OCI-LY1 (cell line): Measurements from ENCODE around the gene FANK1.

Source experiments
- H2AFZ ChIP-seq: fragments of 200-600 bp; sonication (generic), shearing (Covaris generic); 2 replicates; pipeline ENCODE4 v1.6.0; 2014; ENCODE audit warnings: antibody characterized with exemption, mild to moderate bottlenecking, low read length
- H3F3A ChIP-seq: fragments of 200-600 bp; sonication (generic), shearing (Covaris generic); 2 replicates; pipeline ENCODE4 v1.6.0; 2014; ENCODE audit warnings: mild to moderate bottlenecking, antibody characterized with exemption, low read length, moderate library complexity; ENCODE audit not compliant: insufficient read depth
- H3K27ac ChIP-seq: fragments of 200-600 bp; sonication (generic); 2 replicates; pipeline ENCODE4 v1.5.1; 2014; ENCODE audit warnings: low read length, mixed run types, mild to moderate bottlenecking, low read depth; ENCODE audit not compliant: poor library complexity, severe bottlenecking
- H3K27me3 ChIP-seq: fragments of 200-600 bp; sonication (generic); 2 replicates; pipeline ENCODE4 v1.6.0; 2014; ENCODE audit warnings: antibody characterized with exemption, mild to moderate bottlenecking, low read length, moderate library complexity; ENCODE audit not compliant: insufficient read depth
- H3K36me3 ChIP-seq: fragments of 200-600 bp; sonication (generic); 2 replicates; pipeline ENCODE4 v1.6.1; 2014; ENCODE audit warnings: mild to moderate bottlenecking, antibody characterized with exemption, low read length, moderate library complexity, mixed read lengths; ENCODE audit not compliant: insufficient read depth
- H3K4me1 ChIP-seq: fragments of 200-600 bp; sonication (generic); 2 replicates; pipeline ENCODE4 v1.5.1; 2014; ENCODE audit warnings: mild to moderate bottlenecking, low read length, moderate library complexity; ENCODE audit not compliant: insufficient read depth, severe bottlenecking
- H3K4me2 ChIP-seq: fragments of 200-600 bp; sonication (generic), shearing (Covaris generic); 2 replicates; pipeline ENCODE4 v1.6.1; 2014; ENCODE audit warnings: low read length
- H3K4me3 ChIP-seq: fragments of 200-600 bp; sonication (generic); 2 replicates; pipeline ENCODE4 v1.5.1; 2014; ENCODE audit warnings: low read length, low read depth, mild to moderate bottlenecking, mixed read lengths; ENCODE audit not compliant: poor library complexity, severe bottlenecking
- H3K79me2 ChIP-seq: fragments of 200-600 bp; shearing (Covaris generic); 2 replicates; pipeline ENCODE4 v1.6.1; 2016; ENCODE audit warnings: mixed run types, low read length, mixed read lengths; ENCODE audit not compliant: insufficient read depth
- H3K9ac ChIP-seq: fragments of 200-600 bp; sonication (generic), shearing (Covaris generic); 2 replicates; pipeline ENCODE4 v1.6.1; 2014; ENCODE audit warnings: mild to moderate bottlenecking, low read length, mixed read lengths
- H3K9me2 ChIP-seq: fragments of 200-600 bp; sonication (generic), shearing (Covaris generic); 2 replicates; pipeline ENCODE4 v1.6.1; 2014; ENCODE audit warnings: low read depth, mild to moderate bottlenecking, low read length, mixed read lengths
- H3K9me3 ChIP-seq: fragments of 200-600 bp; shearing (Covaris generic); 2 replicates; pipeline ENCODE4 v1.6.1; 2014; ENCODE audit warnings: low read length, mixed read lengths
- H4K20me1 ChIP-seq: fragments of 200-600 bp; sonication (generic), shearing (Covaris generic); 2 replicates; pipeline ENCODE4 v1.6.0; 2016; ENCODE audit warnings: mild to moderate bottlenecking, low read length; ENCODE audit not compliant: insufficient read depth
- EZH2 ChIP-seq: fragments of 200-600 bp; sonication (generic), shearing (Covaris generic); IDR thresholded peaks from 2 replicates; pipeline ENCODE4 v1.8.0; 2017; ENCODE audit warnings: borderline replicate concordance, mixed run types, mild to moderate bottlenecking, antibody characterized with exemption, low read length, moderate library complexity, mixed read lengths
- TF ChIP-seq, protein P1 (sequence below): fragments of 200-600 bp; sonication (generic), shearing (Covaris generic); IDR thresholded peaks from 2 replicates; pipeline ENCODE4 v1.5.1; 2017; ENCODE audit warnings: mild to moderate bottlenecking, antibody characterized with exemption, low read length, moderate library complexity, mixed read lengths

The FANK1 gene

DNA sequence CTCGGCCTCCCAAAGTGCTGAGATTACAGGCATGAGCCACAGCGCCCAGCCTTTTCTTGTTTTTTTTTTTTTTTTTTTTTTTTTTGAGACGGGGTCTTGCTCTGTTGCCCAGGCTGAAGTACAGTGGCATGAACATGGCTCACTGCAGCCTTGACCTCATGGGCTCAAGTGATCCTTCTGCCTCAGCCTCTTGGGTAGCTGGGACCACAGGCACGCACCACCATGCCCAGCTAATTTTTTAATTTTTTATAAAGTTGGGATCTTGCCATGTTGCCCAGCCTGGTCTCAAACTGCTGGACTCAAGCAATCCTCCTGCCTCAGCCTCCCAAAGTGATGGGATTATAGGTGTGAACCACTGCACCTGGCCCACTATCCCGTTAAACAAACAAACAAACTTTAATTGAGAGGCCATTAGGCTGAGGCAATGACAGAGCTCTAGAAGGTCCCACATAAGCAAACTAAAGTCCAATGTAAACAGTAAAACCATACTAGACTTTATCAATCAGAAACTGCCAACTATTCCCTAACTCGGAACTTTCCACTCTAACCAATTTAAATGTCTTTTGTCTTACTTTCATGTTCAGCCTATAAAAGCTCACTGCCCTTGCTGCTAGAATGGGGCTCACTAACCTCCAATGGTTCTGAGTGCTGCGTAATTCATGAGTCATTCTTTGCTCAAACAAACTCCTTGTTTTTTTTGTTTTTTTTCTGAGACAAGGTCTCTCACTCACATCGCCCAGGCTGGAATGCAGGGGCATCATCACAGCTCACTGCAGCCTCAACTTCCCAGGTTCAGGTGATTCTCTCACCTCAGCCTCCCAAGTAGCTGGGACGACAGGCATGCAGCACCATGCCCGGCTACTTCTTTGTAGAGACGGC, 17.2 kb upstream of the FANK1 start:
- Histone ChIP-seq H3K4me2 (no peak overlapping the region), H3K9ac (no peak overlapping the region), H3K27ac (no peak overlapping the region), H3F3A (no peaks in the 10 kb centered on the region), H3K27me3 (no peaks in the 10 kb centered on the region; the same call in 1 of the 2 replicates), H4K20me1 (no peaks in the 10 kb centered on the region), H2AFZ (no peak overlapping the region), H3K4me3 (no peak overlapping the region), H3K4me1 (no peaks in the 10 kb centered on the region), H3K36me3 (no peaks in the 10 kb centered on the region), H3K79me2 (no peaks in the 10 kb centered on the region), H3K9me3 (peaks cover 3% of the 10 kb centered on the region; the same call in 1 of the 2 replicates), H3K9me2 (no peaks in the 10 kb centered on the region; the same call in 1 of the 2 replicates)
- TF ChIP-seq, protein P1, sequence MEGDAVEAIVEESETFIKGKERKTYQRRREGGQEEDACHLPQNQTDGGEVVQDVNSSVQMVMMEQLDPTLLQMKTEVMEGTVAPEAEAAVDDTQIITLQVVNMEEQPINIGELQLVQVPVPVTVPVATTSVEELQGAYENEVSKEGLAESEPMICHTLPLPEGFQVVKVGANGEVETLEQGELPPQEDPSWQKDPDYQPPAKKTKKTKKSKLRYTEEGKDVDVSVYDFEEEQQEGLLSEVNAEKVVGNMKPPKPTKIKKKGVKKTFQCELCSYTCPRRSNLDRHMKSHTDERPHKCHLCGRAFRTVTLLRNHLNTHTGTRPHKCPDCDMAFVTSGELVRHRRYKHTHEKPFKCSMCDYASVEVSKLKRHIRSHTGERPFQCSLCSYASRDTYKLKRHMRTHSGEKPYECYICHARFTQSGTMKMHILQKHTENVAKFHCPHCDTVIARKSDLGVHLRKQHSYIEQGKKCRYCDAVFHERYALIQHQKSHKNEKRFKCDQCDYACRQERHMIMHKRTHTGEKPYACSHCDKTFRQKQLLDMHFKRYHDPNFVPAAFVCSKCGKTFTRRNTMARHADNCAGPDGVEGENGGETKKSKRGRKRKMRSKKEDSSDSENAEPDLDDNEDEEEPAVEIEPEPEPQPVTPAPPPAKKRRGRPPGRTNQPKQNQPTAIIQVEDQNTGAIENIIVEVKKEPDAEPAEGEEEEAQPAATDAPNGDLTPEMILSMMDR, result no peak

DNA sequence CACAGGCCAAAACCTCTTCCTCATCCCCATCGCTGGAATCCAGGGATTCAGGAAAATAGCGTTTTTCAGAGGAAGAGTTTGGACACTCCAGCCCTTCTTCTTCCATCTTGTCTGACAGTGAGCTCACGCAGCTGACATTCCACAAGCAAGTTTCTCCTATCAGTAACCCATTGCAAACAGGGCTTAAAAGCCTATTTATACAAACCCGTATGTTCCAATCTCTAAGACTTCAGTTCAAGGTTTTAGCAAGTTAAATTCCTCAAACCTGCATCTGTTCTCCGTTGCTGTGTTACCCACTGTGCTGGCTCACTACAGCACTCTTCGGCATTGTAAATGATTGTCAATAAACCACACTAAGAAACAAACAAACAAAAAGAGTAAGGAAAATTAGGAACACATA, 15.6 kb upstream of the FANK1 start:
- Histone ChIP-seq H3K9me2 (no peaks in the 10 kb centered on the region; the same call in 1 of the 2 replicates), H3K4me2 (no peak overlapping the region), H3K9me3 (peaks cover 3% of the 10 kb centered on the region; the same call in 1 of the 2 replicates), H3K4me1 (no peaks in the 10 kb centered on the region), H3F3A (no peaks in the 10 kb centered on the region), H3K9ac (no peak overlapping the region), H3K27me3 (no peaks in the 10 kb centered on the region; the same call in 1 of the 2 replicates), H3K79me2 (no peaks in the 10 kb centered on the region), H4K20me1 (no peaks in the 10 kb centered on the region), H2AFZ (no peak overlapping the region), H3K4me3 (no peak overlapping the region), H3K36me3 (no peaks in the 10 kb centered on the region), H3K27ac (no peak overlapping the region)
- TF ChIP-seq, protein P1, result no peak
- TF ChIP-seq EZH2, result no peak

DNA sequence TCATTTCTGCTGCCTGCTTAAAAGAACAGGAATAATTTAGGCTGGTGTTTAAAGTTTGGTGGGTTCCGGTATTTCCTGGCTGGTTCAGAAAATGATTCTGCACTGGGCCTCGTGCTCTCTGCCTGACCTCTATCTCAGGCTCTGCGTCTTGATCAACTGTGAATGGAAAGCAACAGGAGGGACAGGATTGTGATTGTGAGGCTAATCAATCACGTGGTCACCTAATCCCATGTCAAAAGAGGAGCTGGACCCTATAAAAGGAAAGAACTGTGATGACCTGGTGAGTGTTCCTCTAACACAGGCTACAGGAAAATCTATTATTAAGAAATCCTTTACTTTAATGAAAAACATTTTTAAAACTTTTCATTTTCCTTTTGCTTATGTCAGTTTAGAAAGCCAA, 15.2 kb upstream of the FANK1 start, which contains the start of gene DHX32:
Gene DHX32, minus strand, starts transcription at position 101 of the 400 bp plus-strand sequence. CDS start 468 bp downstream, outside the sequence.
- no peaks in the 10 kb centered on the region for H4K20me1 ChIP-seq
- H3K4me3 ChIP-seq, result no peak within 1 kb of the TSS
- no peak within 1 kb of the TSS for H2AFZ ChIP-seq
- H3K9me2 ChIP-seq, result no peaks in the 10 kb centered on the region; the same call in 1 of the 2 replicates
- TF ChIP-seq EZH2, result no peak
- TF ChIP-seq, protein P1, result no peak
- H3K27me3 ChIP-seq, result no peaks in the 10 kb centered on the region; the same call in 1 of the 2 replicates
- H3K27ac ChIP-seq, result no peak within 1 kb of the TSS
- no peak within 1 kb of the TSS for H3K4me2 ChIP-seq
- no peaks in the 10 kb centered on the region for H3K4me1 ChIP-seq
- no peaks in the 10 kb centered on the region for H3F3A ChIP-seq
- no peaks in the 10 kb centered on the region for H3K36me3 ChIP-seq
- no peak within 1 kb of the TSS for H3K9ac ChIP-seq
- no peaks in the 10 kb centered on the region for H3K79me2 ChIP-seq
- peaks cover under 1% of the 10 kb centered on the region; the same call in 1 of the 2 replicates for H3K9me3 ChIP-seq
